H1 (cell line): ENCODE data around the gene FGD6. TPM values are rescaled to one million over a fixed set of nuclear protein-coding genes. Genes with fewer than 3 reads are reported as not detected.
"Not testable (repeated sequence)": the region's sequence is repeated elsewhere in the genome, so short reads cannot be mapped to it uniquely, and the experiment has no call there.

Experiments used
- CTCF ChIA-PET: fragments of 300-600 bp; sonication (Branson Sonifier 250); formaldehyde crosslinking; loops from one replicate; lab custom pipeline; 2021; ENCODE audit not compliant: partially characterized antibody; lab: Charles Lee
- POLR2A ChIA-PET: fragments of 300-600 bp; sonication (Branson Sonifier 250); formaldehyde crosslinking; loops from one replicate; lab custom pipeline; 2021; ENCODE audit warnings: inconsistent platforms; ENCODE audit not compliant: partially characterized antibody; lab: Charles Lee
- DNase-seq, 2 experiments: peaks; one replicate each; pipeline versions ENCODE4 v3.0.0 to v3.0.0-alpha.2; 2010 to 2022; ENCODE audit warnings: low spot score in 2 of 2, low read depth in 1 of 2, mixed read lengths in 1 of 2
- FAIRE-seq: peaks from 2 replicates; lab custom pipeline; 2011; peaks lifted over from hg19 to GRCh38; lab: Jason Lieb, UNC
- H2AFZ ChIP-seq: 2 replicates; pipeline ENCODE4 v1.8.1; 2012; ENCODE audit warnings: low read length, inconsistent platforms
- H2AK5ac ChIP-seq: 2 replicates; pipeline ENCODE4 v1.6.1; 2013; ENCODE audit warnings: low read depth, low read length
- H2BK120ac ChIP-seq: replicated peaks from 2 replicates; pipeline ENCODE3; 2013; ENCODE audit warnings: low read depth, low read length, inconsistent platforms
- H2BK12ac ChIP-seq: 2 replicates; pipeline ENCODE4 v1.6.1; 2013; ENCODE audit warnings: low read depth, low read length
- H2BK15ac ChIP-seq: 2 replicates; pipeline ENCODE4 v1.6.1; 2013; ENCODE audit warnings: low read length
- H2BK20ac ChIP-seq: 2 replicates; pipeline ENCODE4 v1.6.1; 2013; ENCODE audit warnings: low read length
- H2BK5ac ChIP-seq: 2 replicates; pipeline ENCODE4 v1.6.1; 2013; ENCODE audit warnings: low read depth, low read length
- H3K14ac ChIP-seq: 2 replicates; pipeline ENCODE4 v1.6.1; 2013; ENCODE audit warnings: inconsistent platforms; ENCODE audit not compliant: insufficient read length
- H3K18ac ChIP-seq: 2 replicates; pipeline ENCODE4 v1.6.1; 2013; ENCODE audit warnings: low read length; ENCODE audit errors: extremely low read depth
- H3K23ac ChIP-seq: 2 replicates; pipeline ENCODE4 v1.6.1; 2013; ENCODE audit warnings: inconsistent platforms; ENCODE audit not compliant: insufficient read length
- H3K23me2 ChIP-seq: 2 replicates; pipeline ENCODE4 v1.6.1; 2013; ENCODE audit warnings: low read depth, low read length
- H3K27ac ChIP-seq: 2 replicates; pipeline ENCODE4 v1.6.1; 2011; ENCODE audit warnings: low read depth, low read length, inconsistent platforms
- H3K27me3 ChIP-seq, 4 experiments: replicated peaks in 1 of 4; 1 replicate in 1 of 4; 2 replicates in 3 of 4; pipeline versions ENCODE4 v1.6.1 to v1.8.1; 2011 to 2013; ENCODE audit warnings: low read length in 3 of 4, mild to moderate bottlenecking in 3 of 4, inconsistent platforms in 2 of 4, mixed read lengths in 2 of 4, moderate library complexity in 1 of 4; ENCODE audit not compliant: control insufficient read depth in 3 of 4, insufficient read depth in 3 of 4; ENCODE audit errors: extremely low read depth in 1 of 4
- H3K36me3 ChIP-seq, 4 experiments: 2 replicates each; pipeline versions ENCODE4 v1.6.1 to v1.8.1; 2011 to 2013; ENCODE audit warnings: mild to moderate bottlenecking in 4 of 4, low read length in 3 of 4, moderate library complexity in 2 of 4, control low read depth in 1 of 4, inconsistent platforms in 1 of 4; ENCODE audit not compliant: insufficient read depth in 4 of 4, control insufficient read depth in 2 of 4
- H3K4ac ChIP-seq: replicated peaks from 2 replicates; pipeline ENCODE3; 2013; ENCODE audit warnings: low read length, low read depth, mixed read lengths, inconsistent platforms; ENCODE audit not compliant: insufficient read length
- H3K4me1 ChIP-seq, 4 experiments: replicated peaks in 1 of 4; 1 replicate in 1 of 4; 2 replicates in 3 of 4; pipeline versions ENCODE4 v1.6.1 to v1.8.1; 2011 to 2013; ENCODE audit warnings: low read length in 3 of 4, inconsistent platforms in 2 of 4, mixed read lengths in 1 of 4; ENCODE audit not compliant: insufficient read depth in 4 of 4, control insufficient read depth in 3 of 4
- H3K4me2 ChIP-seq, 2 experiments: 2 replicates each; pipeline versions ENCODE4 v1.6.1 to v1.8.1; 2011 to 2013; ENCODE audit warnings: low read depth in 2 of 2, low read length in 2 of 2, control low read depth in 1 of 2, inconsistent platforms in 1 of 2, mild to moderate bottlenecking in 1 of 2; ENCODE audit not compliant: insufficient read depth in 1 of 2
- H3K4me3 ChIP-seq, 4 experiments: fragments of 200-600, 300-600 bp in 1 of 4; sonication (generic), shearing (Covaris generic), sonication (Bioruptor Twin) in 1 of 4; 2 replicates each; pipeline versions ENCODE4 v1.5.1 to v1.8.1; 2011 to 2016; ENCODE audit warnings: low read length in 4 of 4, low read depth in 3 of 4, control low read depth in 2 of 4, inconsistent platforms in 2 of 4, mild to moderate bottlenecking in 2 of 4, mixed read lengths in 1 of 4, moderate library complexity in 1 of 4; ENCODE audit not compliant: insufficient read depth in 2 of 4; ENCODE audit errors: extremely low read depth in 1 of 4
- H3K56ac ChIP-seq: replicated peaks from 2 replicates; pipeline ENCODE3; 2013; ENCODE audit warnings: low read depth, mild to moderate bottlenecking, mixed read lengths, low read length, inconsistent platforms; ENCODE audit not compliant: insufficient read length
- H3K79me1 ChIP-seq: 2 replicates; pipeline ENCODE4 v1.6.1; 2013; ENCODE audit warnings: low read depth, low read length, control low read depth
- H3K79me2 ChIP-seq, 2 experiments: 2 replicates each; pipeline versions ENCODE4 v1.6.1 to v1.8.1; 2012 to 2013; ENCODE audit warnings: low read length in 2 of 2, mild to moderate bottlenecking in 2 of 2, inconsistent platforms in 1 of 2; ENCODE audit not compliant: insufficient read depth in 2 of 2, control insufficient read depth in 1 of 2
- H3K9ac ChIP-seq, 4 experiments: replicated peaks in 1 of 4; 1 replicate in 1 of 4; 2 replicates in 3 of 4; pipeline versions ENCODE4 v1.6.1 to v1.8.1; 2011 to 2013; ENCODE audit warnings: low read depth in 3 of 4, low read length in 3 of 4, control low read depth in 2 of 4, mild to moderate bottlenecking in 2 of 4, moderate library complexity in 2 of 4, inconsistent platforms in 1 of 4; ENCODE audit errors: extremely low read depth in 1 of 4
- H3K9me3 ChIP-seq, 2 experiments: 2 replicates each; pipeline versions ENCODE4 v1.6.1 to v1.8.1; 2012 to 2013; ENCODE audit warnings: mild to moderate bottlenecking in 2 of 2, moderate library complexity in 2 of 2, control low read depth in 1 of 2, inconsistent platforms in 1 of 2, low read depth in 1 of 2, low read length in 1 of 2, mixed read lengths in 1 of 2; ENCODE audit not compliant: insufficient read depth in 2 of 2
- H4K20me1 ChIP-seq, 2 experiments: replicated peaks in 1 of 2; 2 replicates each; pipeline versions ENCODE3 to v1.8.1; 2011 to 2013; ENCODE audit warnings: inconsistent platforms in 2 of 2, low read length in 2 of 2, mild to moderate bottlenecking in 1 of 2; ENCODE audit not compliant: insufficient read depth in 2 of 2, control insufficient read depth in 1 of 2
- H4K5ac ChIP-seq: 2 replicates; pipeline ENCODE4 v1.6.1; 2013; ENCODE audit warnings: low read length, low read depth, mixed read lengths, inconsistent platforms; ENCODE audit not compliant: insufficient read length
- H4K8ac ChIP-seq: 2 replicates; pipeline ENCODE4 v1.8.0; 2013; ENCODE audit warnings: mild to moderate bottlenecking, moderate library complexity, low read length, inconsistent platforms; ENCODE audit not compliant: insufficient read depth; ENCODE audit errors: extremely low read depth
- H4K91ac ChIP-seq: replicated peaks from 2 replicates; pipeline ENCODE3; 2013; ENCODE audit warnings: low read length, mixed read lengths, inconsistent platforms; ENCODE audit not compliant: insufficient read length
- POLR2AphosphoS5 ChIP-seq: IDR thresholded peaks from 2 replicates; pipeline ENCODE4 v1.6.1; 2011; ENCODE audit warnings: low read depth, low read length
- WGBS, 2 experiments: shearing (Covaris generic) in 1 of 2; methylation state at CpG; one replicate each; pipeline versions ENCODE4 v1.1.6 to v1.1.7; 2013 to 2015; ENCODE audit warnings: low lambda C conversion rate in 2 of 2, mixed read lengths in 2 of 2, inconsistent platforms in 1 of 2, low coverage in 1 of 2, missing lambda C conversion rate in 1 of 2; ENCODE audit not compliant: insufficient replicate concordance in 2 of 2, insufficient coverage in 1 of 2, insufficient read length in 1 of 2; ENCODE audit errors: extremely low coverage in 1 of 2, missing lambda C conversion rate in 1 of 2; 5-methylcytosine and 5-hydroxymethylcytosine counted together
- polyA plus RNA-seq, 7 experiments: library from polyadenylated mRNA; depleted of rRNA in 3 of 7; stranded (reverse) in 5 of 7; unstranded in 2 of 7; fragments of >200 nt in 5 of 7; fragments of 200-250 nt in 2 of 7; gene quantifications; 1 replicate in 5 of 7; 2 replicates in 1 of 7; 4 replicates in 1 of 7; pipeline versions ENCODE4 v1.2.1 to v1.2.3, GENCODE V29; 2011 to 2013; ENCODE audit warnings: missing spikeins in 2 of 7, mixed read lengths in 2 of 7
- total RNA-seq: library from RNA; stranded (reverse); fragmentation: NEBNext Ultra II Directional; extraction: Animal tissue kit (Norgen Biotek cat#: 25700); gene quantifications from 2 replicates; pipeline ENCODE4 v1.2.1, GENCODE V29; 2021

Gene FGD6
- total and polyA plus RNA-seq, 2 of the 8 experiments (the other 6 are each of a cell fraction or from before 2014, with no cell fraction given): 12.2 to 24.3 TPM

DNA sequence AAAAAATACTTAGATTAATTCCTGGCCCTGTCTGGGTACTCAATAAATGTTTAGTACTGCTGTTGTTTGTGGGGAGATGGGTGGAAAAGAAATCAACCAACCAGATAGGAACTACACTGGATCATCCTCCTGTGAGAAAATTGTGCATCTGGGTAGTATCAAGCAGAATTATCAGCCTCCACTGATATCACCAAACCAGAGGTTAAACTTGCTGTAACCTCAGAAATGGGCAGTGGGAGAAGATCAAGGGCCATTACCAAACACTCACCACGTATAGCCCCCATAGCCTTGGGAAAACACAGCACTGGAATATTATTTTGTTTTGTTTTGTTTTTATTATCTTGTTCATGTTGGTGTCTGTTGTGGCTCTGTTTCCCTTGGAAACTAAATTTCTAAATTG lies 20.0 kb upstream of the FGD6 start (continued):
- no peak for TF ChIP-seq POLR2AphosphoS5
- TF ChIP-seq, all 59 proteins: peak for 0

DNA sequence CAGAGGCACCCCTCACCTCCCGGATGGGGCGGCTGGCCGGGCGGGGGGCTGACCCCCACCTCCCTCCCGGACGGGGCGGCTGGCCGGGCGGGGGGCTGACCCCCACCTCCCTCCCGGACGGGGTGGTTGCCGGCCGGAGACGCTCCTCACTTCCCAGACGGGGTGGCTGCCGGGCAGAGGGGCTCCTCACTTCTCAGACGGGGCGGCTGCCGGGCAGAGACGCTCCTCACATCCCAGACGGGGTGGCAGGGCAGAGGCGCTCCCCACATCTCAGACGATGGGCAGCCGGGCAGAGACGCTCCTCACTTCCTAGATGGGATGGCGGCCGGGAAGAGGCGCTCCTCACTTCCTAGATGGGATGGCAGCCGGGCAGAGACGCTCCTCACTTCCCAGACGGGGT lies 18.4 kb upstream of the FGD6 start:
- H2BK5ac ChIP-seq, H2BK120ac ChIP-seq, H2BK20ac ChIP-seq, H3K23ac ChIP-seq, H4K8ac ChIP-seq, H4K91ac ChIP-seq, H2BK12ac ChIP-seq, H4K5ac ChIP-seq, H2AFZ ChIP-seq, H4K20me1 ChIP-seq, H3K27me3 ChIP-seq, H3K36me3 ChIP-seq, POLR2A ChIA-PET, H3K4me3 ChIP-seq, H2BK15ac ChIP-seq, DNase-seq, CTCF ChIA-PET, H3K9ac ChIP-seq, H3K4ac ChIP-seq, H3K23me2 ChIP-seq, H3K18ac ChIP-seq, H3K79me1 ChIP-seq, H3K4me1 ChIP-seq, H3K56ac ChIP-seq, H3K27ac ChIP-seq, FAIRE-seq, H3K14ac ChIP-seq, H3K4me2 ChIP-seq, H2AK5ac ChIP-seq: not testable (repeated sequence)
- no CpG with 5 or more reads among the region's 31 CpGs for WGBS, 2 experiments
- peaks cover 0 to 75% of the 10 kb centered on the region in 2 experiments; a peak in 3 of 4 replicates for H3K79me2 ChIP-seq
- H3K9me3 ChIP-seq: peaks cover 0 to 14% of the 10 kb centered on the region in 2 experiments; a peak in 1 of 4 replicates
